ENCODE measurements around the gene CCDC102B.

DNA sequence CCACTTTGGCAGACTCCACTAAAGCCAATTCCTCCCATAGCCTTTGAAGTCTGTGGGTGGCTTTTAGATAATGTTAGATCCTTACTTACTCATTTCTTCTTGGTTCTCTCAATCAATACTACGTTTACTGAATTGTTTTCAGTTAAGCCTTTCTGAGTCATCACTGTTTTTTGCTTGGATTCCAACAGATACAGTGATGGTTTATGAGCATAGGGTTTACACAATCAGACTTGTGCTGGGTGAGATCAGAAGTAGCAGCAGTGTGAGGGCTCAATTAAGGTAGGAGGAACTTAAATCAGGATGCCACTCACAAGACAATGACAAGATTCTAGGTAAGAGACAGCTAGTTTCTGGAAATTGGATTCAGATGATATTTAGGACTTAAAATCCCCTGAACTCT is 305.1 kb downstream of the CCDC102B start:
- no peak for TF ChIP-seq EZH2phosphoT487 (IDR thresholded peaks at IDR 0.05; ENCODE audit: borderline replicate concordance, low read length)
- TF ChIP-seq, protein P1, sequence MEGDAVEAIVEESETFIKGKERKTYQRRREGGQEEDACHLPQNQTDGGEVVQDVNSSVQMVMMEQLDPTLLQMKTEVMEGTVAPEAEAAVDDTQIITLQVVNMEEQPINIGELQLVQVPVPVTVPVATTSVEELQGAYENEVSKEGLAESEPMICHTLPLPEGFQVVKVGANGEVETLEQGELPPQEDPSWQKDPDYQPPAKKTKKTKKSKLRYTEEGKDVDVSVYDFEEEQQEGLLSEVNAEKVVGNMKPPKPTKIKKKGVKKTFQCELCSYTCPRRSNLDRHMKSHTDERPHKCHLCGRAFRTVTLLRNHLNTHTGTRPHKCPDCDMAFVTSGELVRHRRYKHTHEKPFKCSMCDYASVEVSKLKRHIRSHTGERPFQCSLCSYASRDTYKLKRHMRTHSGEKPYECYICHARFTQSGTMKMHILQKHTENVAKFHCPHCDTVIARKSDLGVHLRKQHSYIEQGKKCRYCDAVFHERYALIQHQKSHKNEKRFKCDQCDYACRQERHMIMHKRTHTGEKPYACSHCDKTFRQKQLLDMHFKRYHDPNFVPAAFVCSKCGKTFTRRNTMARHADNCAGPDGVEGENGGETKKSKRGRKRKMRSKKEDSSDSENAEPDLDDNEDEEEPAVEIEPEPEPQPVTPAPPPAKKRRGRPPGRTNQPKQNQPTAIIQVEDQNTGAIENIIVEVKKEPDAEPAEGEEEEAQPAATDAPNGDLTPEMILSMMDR (IDR thresholded peaks at IDR 0.05; ENCODE audit: low read depth, low read length, poor library complexity, severe bottlenecking), result no peak
